Measurements from ENCODE around the gene LCNL1.

DNA sequence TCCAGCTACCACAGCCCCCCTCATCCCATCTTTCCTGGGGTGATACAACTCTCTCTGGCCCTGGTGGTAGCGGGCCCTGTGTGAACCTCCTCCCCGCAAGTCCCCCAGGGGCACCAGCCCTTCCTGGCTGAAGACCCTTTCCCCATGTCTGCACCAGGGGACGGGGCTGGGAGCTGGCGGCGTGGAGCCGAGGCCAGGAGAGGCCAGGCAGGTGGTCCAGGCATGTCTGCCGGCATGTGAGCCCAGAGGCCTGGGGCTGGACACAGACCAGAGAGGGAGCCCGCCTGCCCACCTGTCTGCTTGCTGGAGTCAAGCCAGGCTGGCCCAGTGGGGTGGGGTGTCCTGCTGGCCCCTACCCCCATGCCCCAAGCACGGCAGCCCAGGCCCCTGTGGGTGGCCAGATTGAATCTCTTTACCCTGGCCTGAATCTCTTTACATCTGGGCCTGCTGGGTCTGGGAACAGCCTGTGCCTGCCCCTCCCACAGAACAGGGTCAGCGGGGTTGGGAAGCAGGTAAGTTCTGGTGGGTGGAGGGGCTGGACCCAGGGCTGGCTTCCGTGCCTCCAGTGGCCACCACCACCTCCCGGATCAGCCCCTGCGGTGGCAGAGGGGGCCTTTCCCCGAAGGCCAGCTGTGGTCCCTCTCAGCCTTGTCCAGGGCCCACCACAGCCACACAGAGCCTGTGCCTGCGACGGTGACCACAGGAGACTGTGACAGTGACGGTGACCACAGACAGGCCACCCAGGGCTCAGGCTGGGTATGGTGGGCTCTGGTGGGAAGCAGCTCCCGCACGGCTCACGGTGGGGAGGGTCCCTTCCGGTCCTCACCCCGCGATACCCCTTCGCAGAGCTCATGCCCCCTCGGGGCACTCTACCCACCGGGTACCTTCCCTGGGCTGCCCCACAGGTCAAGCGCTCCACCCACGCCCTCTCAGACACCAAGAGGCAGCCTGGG lies 23.6 kb upstream of the LCNL1 start:
- TF ChIP-seq, protein P1, sequence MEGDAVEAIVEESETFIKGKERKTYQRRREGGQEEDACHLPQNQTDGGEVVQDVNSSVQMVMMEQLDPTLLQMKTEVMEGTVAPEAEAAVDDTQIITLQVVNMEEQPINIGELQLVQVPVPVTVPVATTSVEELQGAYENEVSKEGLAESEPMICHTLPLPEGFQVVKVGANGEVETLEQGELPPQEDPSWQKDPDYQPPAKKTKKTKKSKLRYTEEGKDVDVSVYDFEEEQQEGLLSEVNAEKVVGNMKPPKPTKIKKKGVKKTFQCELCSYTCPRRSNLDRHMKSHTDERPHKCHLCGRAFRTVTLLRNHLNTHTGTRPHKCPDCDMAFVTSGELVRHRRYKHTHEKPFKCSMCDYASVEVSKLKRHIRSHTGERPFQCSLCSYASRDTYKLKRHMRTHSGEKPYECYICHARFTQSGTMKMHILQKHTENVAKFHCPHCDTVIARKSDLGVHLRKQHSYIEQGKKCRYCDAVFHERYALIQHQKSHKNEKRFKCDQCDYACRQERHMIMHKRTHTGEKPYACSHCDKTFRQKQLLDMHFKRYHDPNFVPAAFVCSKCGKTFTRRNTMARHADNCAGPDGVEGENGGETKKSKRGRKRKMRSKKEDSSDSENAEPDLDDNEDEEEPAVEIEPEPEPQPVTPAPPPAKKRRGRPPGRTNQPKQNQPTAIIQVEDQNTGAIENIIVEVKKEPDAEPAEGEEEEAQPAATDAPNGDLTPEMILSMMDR (IDR thresholded peaks at IDR 0.05): no peak
- TF ChIP-seq POLR2A (IDR thresholded peaks at IDR 0.05): no peak
